ENCODE results near the gene LRMDA. TPM values are rescaled to one million over a fixed set of nuclear protein-coding genes. Genes with fewer than 3 reads are reported as not detected.
A peak's percentile ranks its signal among the peaks of the same experiment; 100 is the strongest.

The LRMDA gene
- total and polyA plus RNA-seq, 2 of the 13 experiments (the other 11 are each of a cell fraction or from before 2014, with no cell fraction given) = 13.4 to 22.0 TPM

DNA sequence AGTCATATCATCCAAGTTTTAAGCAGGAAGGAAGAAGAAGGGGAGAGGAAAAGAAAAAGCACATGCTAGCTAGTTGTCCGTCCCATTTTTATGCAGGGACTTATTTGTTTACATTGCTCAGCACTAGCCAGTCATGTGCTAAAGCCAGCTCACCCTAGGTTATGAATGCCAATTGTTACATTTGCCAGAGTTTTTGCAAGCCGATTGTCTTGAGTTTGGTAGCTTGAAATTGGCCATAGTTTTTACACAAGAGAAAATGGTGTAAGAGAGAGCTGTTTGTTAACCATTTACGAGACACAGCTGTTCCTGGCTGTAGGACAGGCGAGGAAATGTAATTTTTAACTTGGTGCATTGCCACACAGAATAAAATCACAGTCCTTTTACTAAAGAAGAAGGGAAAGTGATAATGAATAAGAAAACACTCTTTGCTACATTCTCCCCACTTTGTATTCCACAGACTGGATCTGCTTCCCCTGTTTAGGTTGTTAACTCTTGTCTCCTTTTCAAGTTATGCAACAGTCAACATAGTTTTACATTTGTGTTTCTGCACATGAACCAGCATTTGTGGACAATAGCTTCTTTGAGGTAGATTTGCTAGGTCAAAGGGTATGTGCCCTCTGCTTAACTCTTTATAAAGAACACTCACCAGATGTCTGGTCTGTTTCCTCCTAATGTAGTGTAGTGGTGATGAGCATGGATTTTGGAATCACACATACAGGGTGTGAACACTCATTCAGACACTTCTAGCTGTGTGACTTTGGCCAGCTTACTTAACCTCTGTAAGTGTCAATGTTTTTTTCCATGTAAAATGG, 357.2 kb downstream of the LRMDA start (continued):
- TF ChIP-seq, protein P1, sequence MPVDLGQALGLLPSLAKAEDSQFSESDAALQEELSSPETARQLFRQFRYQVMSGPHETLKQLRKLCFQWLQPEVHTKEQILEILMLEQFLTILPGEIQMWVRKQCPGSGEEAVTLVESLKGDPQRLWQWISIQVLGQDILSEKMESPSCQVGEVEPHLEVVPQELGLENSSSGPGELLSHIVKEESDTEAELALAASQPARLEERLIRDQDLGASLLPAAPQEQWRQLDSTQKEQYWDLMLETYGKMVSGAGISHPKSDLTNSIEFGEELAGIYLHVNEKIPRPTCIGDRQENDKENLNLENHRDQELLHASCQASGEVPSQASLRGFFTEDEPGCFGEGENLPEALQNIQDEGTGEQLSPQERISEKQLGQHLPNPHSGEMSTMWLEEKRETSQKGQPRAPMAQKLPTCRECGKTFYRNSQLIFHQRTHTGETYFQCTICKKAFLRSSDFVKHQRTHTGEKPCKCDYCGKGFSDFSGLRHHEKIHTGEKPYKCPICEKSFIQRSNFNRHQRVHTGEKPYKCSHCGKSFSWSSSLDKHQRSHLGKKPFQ (CRISPR knock-in tag; IDR thresholded peaks at IDR 0.05; ENCODE audit: insufficient replicate concordance) = peak; percentile 99
- TF ChIP-seq ZKSCAN5 (CRISPR knock-in tag; IDR thresholded peaks at IDR 0.05) (0 out of 2 replicates have a peak, but pooled peaks have one; percentile 64), XRCC5 (optimal IDR thresholded peaks at IDR 0.05; ENCODE audit: low read length) (no peak), ZNF207 (IDR thresholded peaks at IDR 0.05; ENCODE audit: borderline replicate concordance) (no peak), ZNF83 (CRISPR knock-in tag; IDR thresholded peaks at IDR 0.05; ENCODE audit: borderline replicate concordance) (no peak), POGK (CRISPR knock-in tag; conservative IDR thresholded peaks at IDR 0.05) (peak; percentile 61; the same call in 1 of the 2 replicates), MLXIP (CRISPR knock-in tag; IDR thresholded peaks at IDR 0.05; ENCODE audit: borderline replicate concordance) (no peak), TCF12 (IDR thresholded peaks at IDR 0.05) (no peak), TCF12 (CRISPR knock-in tag; IDR thresholded peaks at IDR 0.05) (no peak), MEIS1 (CRISPR knock-in tag; IDR thresholded peaks at IDR 0.05; ENCODE audit: borderline replicate concordance) (no peak), ZNF430 (CRISPR knock-in tag; IDR thresholded peaks at IDR 0.05) (peak; percentile 25; the same call in 1 of the 2 replicates), ZFP1 (CRISPR knock-in tag; IDR thresholded peaks at IDR 0.05) (peak; percentile 44; the same call in 1 of the 2 replicates), SRY (CRISPR knock-in tag; IDR thresholded peaks at IDR 0.05) (no peak), ZNF816 (CRISPR knock-in tag; IDR thresholded peaks at IDR 0.05; ENCODE audit: borderline replicate concordance) (no peak; the same call in 1 of the 2 replicates), EZH2 (conservative IDR thresholded peaks at IDR 0.05; ENCODE audit: low read depth, low read length) (no peak), RBM39 (IDR thresholded peaks at IDR 0.05; ENCODE audit: low read depth, low read length, poor library complexity, severe bottlenecking) (no peak), ZFAT (CRISPR knock-in tag; conservative IDR thresholded peaks at IDR 0.05) (no peak), NR2F2 (IDR thresholded peaks at IDR 0.05; ENCODE audit: borderline replicate concordance, low read depth) (peak; percentile 92), ERF (CRISPR knock-in tag; IDR thresholded peaks at IDR 0.05) (peak; percentile 80)
- TF ChIP-seq, protein P2, sequence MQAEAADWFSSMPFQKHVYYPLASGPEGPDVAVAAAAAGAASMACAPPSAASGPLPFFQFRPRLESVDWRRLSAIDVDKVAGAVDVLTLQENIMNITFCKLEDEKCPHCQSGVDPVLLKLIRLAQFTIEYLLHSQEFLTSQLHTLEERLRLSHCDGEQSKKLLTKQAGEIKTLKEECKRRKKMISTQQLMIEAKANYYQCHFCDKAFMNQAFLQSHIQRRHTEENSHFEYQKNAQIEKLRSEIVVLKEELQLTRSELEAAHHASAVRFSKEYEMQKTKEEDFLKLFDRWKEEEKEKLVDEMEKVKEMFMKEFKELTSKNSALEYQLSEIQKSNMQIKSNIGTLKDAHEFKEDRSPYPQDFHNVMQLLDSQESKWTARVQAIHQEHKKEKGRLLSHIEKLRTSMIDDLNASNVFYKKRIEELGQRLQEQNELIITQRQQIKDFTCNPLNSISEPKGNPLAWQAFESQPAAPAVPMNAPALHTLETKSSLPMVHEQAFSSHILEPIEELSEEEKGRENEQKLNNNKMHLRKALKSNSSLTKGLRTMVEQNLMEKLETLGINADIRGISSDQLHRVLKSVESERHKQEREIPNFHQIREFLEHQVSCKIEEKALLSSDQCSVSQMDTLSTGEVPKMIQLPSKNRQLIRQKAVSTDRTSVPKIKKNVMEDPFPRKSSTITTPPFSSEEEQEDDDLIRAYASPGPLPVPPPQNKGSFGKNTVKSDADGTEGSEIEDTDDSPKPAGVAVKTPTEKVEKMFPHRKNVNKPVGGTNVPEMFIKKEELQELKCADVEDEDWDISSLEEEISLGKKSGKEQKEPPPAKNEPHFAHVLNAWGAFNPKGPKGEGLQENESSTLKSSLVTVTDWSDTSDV (CRISPR knock-in tag; IDR thresholded peaks at IDR 0.05) = no peak

Measured in HepG2 (cell line).